ENCODE data around the gene DDX51.

DDX51 gene
- total RNA-seq: 59.3 to 69.5 (median 66.4) reads per million in 3 donors

DNA sequence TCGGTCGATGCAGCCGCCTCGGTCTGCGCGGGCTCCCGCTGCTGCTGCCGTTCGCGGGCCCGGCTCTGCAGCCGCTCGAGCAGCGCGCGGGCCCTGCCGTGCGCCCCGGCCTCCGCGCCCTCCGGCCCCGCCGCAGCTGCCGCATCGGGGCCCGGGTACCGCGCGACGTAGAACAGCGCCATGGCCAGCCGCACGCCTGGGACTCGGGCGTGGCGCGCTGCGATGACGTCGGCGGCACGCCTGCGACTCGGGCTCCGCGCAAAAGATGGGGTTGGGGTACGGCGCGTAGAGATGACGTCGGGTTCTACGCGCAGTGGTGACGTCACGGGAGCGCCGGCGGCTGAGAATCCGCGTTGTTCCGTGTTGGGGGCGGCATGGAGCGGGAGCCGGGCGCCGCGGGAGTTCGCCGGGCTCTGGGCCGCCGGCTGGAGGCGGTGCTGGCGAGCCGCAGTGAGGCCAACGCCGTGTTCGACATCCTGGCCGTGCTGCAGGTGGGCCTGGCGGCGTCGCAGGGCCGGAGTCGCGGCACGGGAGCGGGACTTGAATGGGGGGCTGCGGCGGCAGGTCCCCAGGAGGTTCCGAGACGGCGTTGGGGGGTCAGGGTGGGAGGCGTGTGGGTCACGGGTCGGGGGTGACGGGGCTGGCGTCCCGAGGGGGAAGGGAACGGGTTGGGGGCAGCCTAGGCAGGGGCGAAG, at the start of gene DDX51, which contains the start of gene NOC4L:
Gene DDX51, minus strand, starts transcription at position 205 of the 695 bp plus-strand sequence. Its CDS starts 23 bp downstream, at position 182.
Gene NOC4L, plus strand, starts transcription at position 343 of the 695 bp plus-strand sequence. Its CDS starts 32 bp downstream, at position 375.
- peaks cover 19% of the 10 kb centered on the region for H3K4me1 ChIP-seq (ENCODE audit: control insufficient read depth, insufficient read depth, low read length, poor library complexity, severe bottlenecking)
- H3K9me3 ChIP-seq (ENCODE audit: control insufficient read depth, low read length): no peaks in the 10 kb centered on the region
- H3K4me3 ChIP-seq (ENCODE audit: insufficient read depth, low read depth, low read length, poor library complexity, severe bottlenecking): peak within 1 kb of the TSS; percentile 97
- peak within 1 kb of the TSS; percentile 86 for H3K27ac ChIP-seq (ENCODE audit: insufficient read depth, low read length, poor library complexity, severe bottlenecking)
- no peaks in the 10 kb centered on the region for H3K27me3 ChIP-seq (replicated peaks; ENCODE audit: control insufficient read depth, insufficient read depth, low read length, poor library complexity, severe bottlenecking)
- H3K36me3 ChIP-seq (ENCODE audit: control insufficient read depth, insufficient read depth, low read length): peaks cover 44% of the 10 kb centered on the region
- peak; percentile 93 to 95 (median 94) for DNase-seq

- no peak overlapping the region for H3K27ac ChIP-seq (ENCODE audit: insufficient read depth, low read length, poor library complexity, severe bottlenecking)
- H3K4me1 ChIP-seq (ENCODE audit: control insufficient read depth, insufficient read depth, low read length, poor library complexity, severe bottlenecking): peaks cover 32% of the 10 kb centered on the region
- no peaks in the 10 kb centered on the region for H3K36me3 ChIP-seq (ENCODE audit: control insufficient read depth, insufficient read depth, low read length)
- no peak overlapping the region for H3K4me3 ChIP-seq (ENCODE audit: insufficient read depth, low read depth, low read length, poor library complexity, severe bottlenecking)
- H3K9me3 ChIP-seq (ENCODE audit: control insufficient read depth, low read length): no peaks in the 10 kb centered on the region
- H3K27me3 ChIP-seq (replicated peaks; ENCODE audit: control insufficient read depth, insufficient read depth, low read length, poor library complexity, severe bottlenecking): no peaks in the 10 kb centered on the region
- DNase-seq: no peak
Measured at GRCh38 chr12:132191715-132192553, 47.8 kb upstream of the DDX51 start.

DNA sequence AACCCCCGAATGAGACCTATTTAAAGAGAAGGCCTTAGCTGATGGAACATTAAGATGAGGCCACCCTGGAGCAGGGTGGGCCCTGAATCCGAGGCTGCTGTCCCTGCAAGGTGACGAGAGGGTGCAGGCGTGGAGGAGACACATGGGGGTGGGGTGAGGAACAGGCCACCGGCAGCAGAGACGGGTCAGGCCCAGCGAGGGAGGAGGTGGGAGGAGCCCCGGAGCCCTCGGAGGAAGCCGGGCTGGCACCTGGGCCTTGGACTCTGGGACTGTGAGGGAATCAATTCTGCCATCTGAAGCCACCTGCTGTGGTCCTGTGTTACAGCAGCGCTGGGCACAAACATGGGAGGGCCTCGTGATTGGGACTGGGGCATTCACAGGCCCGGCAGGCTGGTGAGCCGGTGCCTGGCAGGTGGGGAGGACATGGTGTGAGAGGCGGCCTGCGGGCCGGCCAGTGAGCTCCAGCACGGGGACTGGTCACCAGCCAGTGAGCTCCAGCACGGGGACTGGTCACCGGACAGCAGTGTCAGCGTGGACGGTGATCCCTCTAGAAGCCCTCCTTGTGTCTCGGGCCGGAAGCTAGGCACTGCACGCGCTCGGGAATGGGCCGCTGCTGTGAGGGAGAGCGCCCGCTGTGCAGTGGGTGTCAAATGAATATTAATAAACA, 46.8 kb upstream of the DDX51 start:
- H3K27me3 ChIP-seq (replicated peaks; ENCODE audit: control insufficient read depth, insufficient read depth, low read length, poor library complexity, severe bottlenecking): no peaks in the 10 kb centered on the region

GRCh38 chr12:132190012-132190755, 46.1 kb upstream of the DDX51 start:
- Histone ChIP-seq H3K4me1 (ENCODE audit: control insufficient read depth, insufficient read depth, low read length, poor library complexity, severe bottlenecking) (peaks cover 40% of the 10 kb centered on the region), H3K27ac (ENCODE audit: insufficient read depth, low read length, poor library complexity, severe bottlenecking) (peak overlapping the region; percentile 85), H3K9me3 (ENCODE audit: control insufficient read depth, low read length) (no peaks in the 10 kb centered on the region), H3K36me3 (ENCODE audit: control insufficient read depth, insufficient read depth, low read length) (no peaks in the 10 kb centered on the region), H3K27me3 (replicated peaks; ENCODE audit: control insufficient read depth, insufficient read depth, low read length, poor library complexity, severe bottlenecking) (no peaks in the 10 kb centered on the region), H3K4me3 (ENCODE audit: insufficient read depth, low read depth, low read length, poor library complexity, severe bottlenecking) (peak overlapping the region; percentile 82)
- peak in 1 of 3 donors; percentile 16 for DNase-seq

More for the DNA sequence above, 46.8 kb upstream of the DDX51 start:
- peak overlapping the region; percentile 82 for H3K4me3 ChIP-seq (ENCODE audit: insufficient read depth, low read depth, low read length, poor library complexity, severe bottlenecking)
- no peaks in the 10 kb centered on the region for H3K36me3 ChIP-seq (ENCODE audit: control insufficient read depth, insufficient read depth, low read length)
- DNase-seq: no peak
- H3K27ac ChIP-seq (ENCODE audit: insufficient read depth, low read length, poor library complexity, severe bottlenecking): no peak overlapping the region
- no peaks in the 10 kb centered on the region for H3K9me3 ChIP-seq (ENCODE audit: control insufficient read depth, low read length)
- peaks cover 40% of the 10 kb centered on the region for H3K4me1 ChIP-seq (ENCODE audit: control insufficient read depth, insufficient read depth, low read length, poor library complexity, severe bottlenecking)

DNA sequence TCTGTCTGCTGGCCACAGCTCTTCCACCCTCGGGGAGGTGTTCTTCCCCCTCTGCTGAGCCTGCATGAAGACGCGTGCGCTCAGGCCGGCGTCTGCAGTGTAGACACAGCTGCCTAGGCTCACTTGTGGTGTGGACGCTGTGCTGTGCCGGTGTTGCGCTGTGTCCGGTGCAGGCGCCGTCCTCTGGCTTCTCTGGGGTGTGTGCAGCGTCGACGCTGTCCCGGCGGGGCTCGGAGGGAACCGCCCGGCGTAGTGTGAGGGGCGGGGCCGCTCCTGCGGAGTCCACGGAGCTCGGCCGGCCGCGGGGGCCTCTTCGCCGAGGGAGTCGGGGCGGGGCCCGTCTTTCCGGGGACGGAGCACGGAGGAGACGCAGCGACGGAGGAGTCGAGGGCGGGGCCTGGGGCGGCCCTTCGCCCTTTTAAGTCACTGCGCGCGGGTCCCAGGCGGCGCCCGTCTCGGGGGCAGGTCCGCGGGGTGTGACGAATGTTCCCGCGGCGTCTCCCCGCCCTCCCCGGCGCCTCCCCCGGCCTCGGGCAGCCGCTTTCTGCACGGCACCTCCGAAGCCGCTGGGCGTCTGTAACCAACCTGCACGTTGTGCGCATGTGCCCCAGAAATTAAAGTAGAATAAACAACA, 45.4 kb upstream of the DDX51 start:
- H3K36me3 ChIP-seq (ENCODE audit: control insufficient read depth, insufficient read depth, low read length): no peaks in the 10 kb centered on the region
- peak overlapping the region; percentile 85 for H3K27ac ChIP-seq (ENCODE audit: insufficient read depth, low read length, poor library complexity, severe bottlenecking)
- H3K27me3 ChIP-seq (replicated peaks; ENCODE audit: control insufficient read depth, insufficient read depth, low read length, poor library complexity, severe bottlenecking): no peaks in the 10 kb centered on the region
- H3K9me3 ChIP-seq (ENCODE audit: control insufficient read depth, low read length): no peaks in the 10 kb centered on the region
- DNase-seq: peak; percentile 90 to 94 (median 91)
- H3K4me3 ChIP-seq (ENCODE audit: insufficient read depth, low read depth, low read length, poor library complexity, severe bottlenecking): peak overlapping the region; percentile 82
- H3K4me1 ChIP-seq (ENCODE audit: control insufficient read depth, insufficient read depth, low read length, poor library complexity, severe bottlenecking): peaks cover 40% of the 10 kb centered on the region

GRCh38 chr12:132188916-132189325, 44.8 kb upstream of the DDX51 start:
- no peak for DNase-seq
- Histone ChIP-seq H3K9me3 (ENCODE audit: control insufficient read depth, low read length) (no peaks in the 10 kb centered on the region), H3K4me1 (ENCODE audit: control insufficient read depth, insufficient read depth, low read length, poor library complexity, severe bottlenecking) (peaks cover 40% of the 10 kb centered on the region), H3K4me3 (ENCODE audit: insufficient read depth, low read depth, low read length, poor library complexity, severe bottlenecking) (peak overlapping the region; percentile 82), H3K27me3 (replicated peaks; ENCODE audit: control insufficient read depth, insufficient read depth, low read length, poor library complexity, severe bottlenecking) (no peaks in the 10 kb centered on the region), H3K27ac (ENCODE audit: insufficient read depth, low read length, poor library complexity, severe bottlenecking) (peak overlapping the region; percentile 85), H3K36me3 (ENCODE audit: control insufficient read depth, insufficient read depth, low read length) (no peaks in the 10 kb centered on the region)

DNA sequence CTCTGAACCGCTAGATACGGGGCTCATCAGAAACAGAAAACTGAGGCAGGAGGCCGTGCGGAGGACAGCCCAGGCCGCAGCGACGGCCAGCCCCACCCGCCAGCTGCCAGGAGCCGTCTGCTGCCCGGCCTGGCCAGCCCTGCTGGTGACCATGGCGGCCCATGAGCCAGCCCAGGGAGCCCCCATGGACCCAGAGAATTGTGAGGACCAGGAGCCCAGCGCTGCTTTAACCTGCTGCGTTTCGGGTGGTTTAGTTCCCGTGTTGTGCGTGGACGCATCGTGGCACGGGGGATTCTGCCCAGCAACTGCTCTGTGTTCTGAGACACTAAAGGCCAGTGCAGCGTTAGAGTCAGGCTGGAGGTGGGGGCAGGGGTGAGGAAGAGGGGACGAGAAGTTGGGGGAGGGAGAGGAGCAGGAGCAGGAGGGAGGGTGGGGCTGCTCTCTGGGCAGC, 44.4 kb upstream of the DDX51 start:
- Histone ChIP-seq H3K9me3 (ENCODE audit: control insufficient read depth, low read length) (no peaks in the 10 kb centered on the region), H3K36me3 (ENCODE audit: control insufficient read depth, insufficient read depth, low read length) (no peaks in the 10 kb centered on the region), H3K4me1 (ENCODE audit: control insufficient read depth, insufficient read depth, low read length, poor library complexity, severe bottlenecking) (peaks cover 40% of the 10 kb centered on the region), H3K27ac (ENCODE audit: insufficient read depth, low read length, poor library complexity, severe bottlenecking) (peak overlapping the region; percentile 85), H3K4me3 (ENCODE audit: insufficient read depth, low read depth, low read length, poor library complexity, severe bottlenecking) (peak overlapping the region; percentile 82), H3K27me3 (replicated peaks; ENCODE audit: control insufficient read depth, insufficient read depth, low read length, poor library complexity, severe bottlenecking) (no peaks in the 10 kb centered on the region)
- no peak for DNase-seq

- Histone ChIP-seq H3K4me3 (ENCODE audit: insufficient read depth, low read depth, low read length, poor library complexity, severe bottlenecking) (no peak overlapping the region), H3K4me1 (ENCODE audit: control insufficient read depth, insufficient read depth, low read length, poor library complexity, severe bottlenecking) (peaks cover 40% of the 10 kb centered on the region), H3K9me3 (ENCODE audit: control insufficient read depth, low read length) (no peaks in the 10 kb centered on the region), H3K27ac (ENCODE audit: insufficient read depth, low read length, poor library complexity, severe bottlenecking) (peak overlapping the region; percentile 85), H3K27me3 (replicated peaks; ENCODE audit: control insufficient read depth, insufficient read depth, low read length, poor library complexity, severe bottlenecking) (no peaks in the 10 kb centered on the region), H3K36me3 (ENCODE audit: control insufficient read depth, insufficient read depth, low read length) (no peaks in the 10 kb centered on the region)
- no peak for DNase-seq
Measured at GRCh38 chr12:132187646-132188450, 43.7 kb upstream of the DDX51 start.

Data from effector memory CD4-positive, alpha-beta T cell (primary cell).